K562 (cell line): ENCODE results near the gene ZFP57. TPM values are rescaled to one million over a fixed set of nuclear protein-coding genes. Genes with fewer than 3 reads are reported as not detected.

Experiments
- ARID1B ChIP-seq: fragments of 450-650 bp; IDR thresholded peaks from 2 replicates; pipeline ENCODE4 v1.6.1; 2016; ENCODE audit warnings: antibody characterized with exemption, mild to moderate bottlenecking, inconsistent platforms
- EHMT2 ChIP-seq: fragments of 450-650 bp; IDR thresholded peaks from 2 replicates; pipeline ENCODE4 v1.6.1; 2018; ENCODE audit warnings: antibody characterized with exemption
- FIP1L1 ChIP-seq: fragments of 200-400 bp; formaldehyde crosslinking; IDR thresholded peaks from 2 replicates; pipeline ENCODE4 v1.6.1; 2018; ENCODE audit warnings: mild to moderate bottlenecking, low read depth, low read length; ENCODE audit not compliant: poor library complexity, severe bottlenecking
- RBFOX2 ChIP-seq: fragments of 200-400 bp; formaldehyde crosslinking; IDR thresholded peaks from 2 replicates; pipeline ENCODE4 v1.6.1; 2017; ENCODE audit warnings: low read depth, mild to moderate bottlenecking, low read length, moderate library complexity
- SRF ChIP-seq, 2 experiments: fragments of 250-450, 450-650 bp in 1 of 2; sonication (Bioruptor Pico) in 1 of 2; sonication (generic) in 1 of 2; formaldehyde crosslinking; IDR thresholded peaks; 2 replicates each; pipeline versions ENCODE4 v1.5.0 to v1.5.1; 2020 to 2022; ENCODE audit warnings: mild to moderate bottlenecking in 1 of 2, missing genetic modification reagents in 1 of 2
- ZNF165 ChIP-seq: fragments of 250-450 bp; sonication (Bioruptor Pico); IDR thresholded peaks from 2 replicates; pipeline ENCODE4 v1.4.0; 2020; ENCODE audit warnings: borderline replicate concordance
- polyA plus RNA-seq, 8 experiments: library from polyadenylated mRNA; depleted of rRNA in 4 of 8; stranded (reverse) in 5 of 8; unstranded in 3 of 8; fragments of >200 nt; fragmentation: Nextera tagmentation in 2 of 8; fragmentation: Illumina TruSeq in 1 of 8; extraction: Ambion mirVana in 2 of 8; extraction: Trizol in 1 of 8; gene quantifications; 2 replicates each; pipeline versions ENCODE4 v1.2.1 to v1.2.3, GENCODE V29; 2011 to 2014; ENCODE audit warnings: inconsistent platforms in 1 of 8, missing spikeins in 1 of 8
- total RNA-seq, 7 experiments: library from RNA; depleted of rRNA in 6 of 7; stranded (reverse); fragments of >200 nt in 6 of 7; fragmentation: Illumina TruSeq in 2 of 7; extraction: Trizol in 2 of 7; gene quantifications; 2 replicates each; pipeline versions ENCODE4 v1.2.1 to v1.2.3, GENCODE V29; 2011 to 2021; ENCODE audit warnings: low replicate concordance in 1 of 7
- TF ChIP-seq, protein P1 (sequence below), 2 experiments: IDR thresholded peaks; 2 replicates each; pipeline ENCODE4 v1.6.1; 2012; ENCODE audit warnings: improper control_type of control experiment in 2 of 2, low read depth in 2 of 2, low read length in 2 of 2, borderline replicate concordance in 1 of 2
- TF ChIP-seq, protein P2 (sequence below), 3 experiments: fragments of 200-800 bp in 1 of 3; fragments of 250-450 bp in 1 of 3; fragments of 450-650 bp in 1 of 3; sonication (Bioruptor Pico) in 1 of 3; sonication (Bioruptor generic) in 1 of 3; formaldehyde crosslinking in 1 of 3; IDR thresholded peaks; 2 replicates each; pipeline versions ENCODE4 v1.6.1 to v1.8.0; 2016 to 2022; ENCODE audit warnings: mild to moderate bottlenecking in 2 of 3, missing genetic modification characterization in 2 of 3, missing compliant biosample characterization in 1 of 3, moderate library complexity in 1 of 3
- TF ChIP-seq, protein P3 (sequence below), 2 experiments: fragments of 450-650 bp; IDR thresholded peaks; 2 replicates each; pipeline ENCODE4 v1.6.1; 2016
- TF ChIP-seq, protein P4 (sequence below): fragments of 450-650 bp; IDR thresholded peaks from 2 replicates; pipeline ENCODE4 v1.6.1; 2016; ENCODE audit warnings: borderline replicate concordance
- TF ChIP-seq, protein P5 (sequence below): fragments of 450-650 bp; IDR thresholded peaks from 2 replicates; pipeline ENCODE4 v1.6.1; 2018; ENCODE audit not compliant: partially characterized antibody

ZFP57 gene
- total and polyA plus RNA-seq, 9 of the 15 experiments (the other 6 are each of a cell fraction or from before 2014, with no cell fraction given) = 0.04 to 0.28 (median 0.13) TPM

DNA sequence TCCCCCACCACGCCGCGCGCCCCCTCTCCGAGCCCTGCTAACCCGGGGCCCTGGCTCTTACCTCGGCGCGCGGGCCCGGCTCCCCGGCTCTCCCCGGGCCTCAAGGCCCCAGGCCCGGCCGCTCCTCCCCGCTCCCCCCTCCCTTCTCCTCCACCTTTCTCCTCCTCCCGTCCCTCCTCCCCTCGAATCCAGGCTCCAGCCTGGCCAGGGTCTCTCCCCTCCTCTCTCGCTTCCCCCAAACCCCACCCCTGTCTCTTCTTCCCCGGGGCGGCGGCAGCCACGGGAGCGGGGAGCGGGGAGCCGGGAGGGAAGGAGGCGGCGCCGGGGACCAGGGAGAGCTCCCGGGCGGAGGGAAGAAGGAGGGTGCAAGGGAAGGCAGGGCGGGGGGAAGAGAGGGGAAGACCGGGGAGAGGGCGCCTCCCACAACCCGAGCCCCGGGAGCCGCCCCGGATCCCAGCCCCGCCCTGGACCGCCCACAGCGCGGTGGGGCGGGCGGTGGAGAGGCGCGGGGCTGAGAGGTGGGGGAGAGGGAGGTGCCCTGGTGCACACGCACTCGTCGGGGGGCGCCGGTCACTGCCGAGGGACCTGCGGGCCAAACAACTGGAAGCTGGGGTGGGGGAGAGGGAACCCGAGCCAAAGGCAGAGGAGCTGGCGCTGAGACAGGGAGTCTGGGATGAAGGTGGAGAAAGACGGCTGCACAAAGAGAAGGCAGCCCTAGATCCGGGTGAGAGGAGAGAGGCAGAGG is 48.0 kb downstream of the ZFP57 start, which contains the start of gene GABBR1 (continued):
- TF ChIP-seq, protein P1, sequence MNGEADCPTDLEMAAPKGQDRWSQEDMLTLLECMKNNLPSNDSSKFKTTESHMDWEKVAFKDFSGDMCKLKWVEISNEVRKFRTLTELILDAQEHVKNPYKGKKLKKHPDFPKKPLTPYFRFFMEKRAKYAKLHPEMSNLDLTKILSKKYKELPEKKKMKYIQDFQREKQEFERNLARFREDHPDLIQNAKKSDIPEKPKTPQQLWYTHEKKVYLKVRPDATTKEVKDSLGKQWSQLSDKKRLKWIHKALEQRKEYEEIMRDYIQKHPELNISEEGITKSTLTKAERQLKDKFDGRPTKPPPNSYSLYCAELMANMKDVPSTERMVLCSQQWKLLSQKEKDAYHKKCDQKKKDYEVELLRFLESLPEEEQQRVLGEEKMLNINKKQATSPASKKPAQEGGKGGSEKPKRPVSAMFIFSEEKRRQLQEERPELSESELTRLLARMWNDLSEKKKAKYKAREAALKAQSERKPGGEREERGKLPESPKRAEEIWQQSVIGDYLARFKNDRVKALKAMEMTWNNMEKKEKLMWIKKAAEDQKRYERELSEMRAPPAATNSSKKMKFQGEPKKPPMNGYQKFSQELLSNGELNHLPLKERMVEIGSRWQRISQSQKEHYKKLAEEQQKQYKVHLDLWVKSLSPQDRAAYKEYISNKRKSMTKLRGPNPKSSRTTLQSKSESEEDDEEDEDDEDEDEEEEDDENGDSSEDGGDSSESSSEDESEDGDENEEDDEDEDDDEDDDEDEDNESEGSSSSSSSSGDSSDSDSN (IDR thresholded peaks at IDR 0.05; ENCODE audit: borderline replicate concordance in 1 of 2, low read depth in 2 of 2, low read length in 2 of 2) = peak; percentile 70 to 91
- TF ChIP-seq EHMT2 (peak; percentile 50; the same call in 1 of the 2 replicates), FIP1L1 (no peak), RBFOX2 (peak; percentile 62), ARID1B (0 out of 2 replicates have a peak, but pooled peaks have one; percentile 16), ZNF165 (CRISPR knock-in tag) (no peak), SRF (CRISPR knock-in tag; IDR thresholded peaks at IDR 0.05) (peak in 1 of 2 experiments; percentile 36; a peak in 1 of 4 replicates)
- TF ChIP-seq, protein P2, sequence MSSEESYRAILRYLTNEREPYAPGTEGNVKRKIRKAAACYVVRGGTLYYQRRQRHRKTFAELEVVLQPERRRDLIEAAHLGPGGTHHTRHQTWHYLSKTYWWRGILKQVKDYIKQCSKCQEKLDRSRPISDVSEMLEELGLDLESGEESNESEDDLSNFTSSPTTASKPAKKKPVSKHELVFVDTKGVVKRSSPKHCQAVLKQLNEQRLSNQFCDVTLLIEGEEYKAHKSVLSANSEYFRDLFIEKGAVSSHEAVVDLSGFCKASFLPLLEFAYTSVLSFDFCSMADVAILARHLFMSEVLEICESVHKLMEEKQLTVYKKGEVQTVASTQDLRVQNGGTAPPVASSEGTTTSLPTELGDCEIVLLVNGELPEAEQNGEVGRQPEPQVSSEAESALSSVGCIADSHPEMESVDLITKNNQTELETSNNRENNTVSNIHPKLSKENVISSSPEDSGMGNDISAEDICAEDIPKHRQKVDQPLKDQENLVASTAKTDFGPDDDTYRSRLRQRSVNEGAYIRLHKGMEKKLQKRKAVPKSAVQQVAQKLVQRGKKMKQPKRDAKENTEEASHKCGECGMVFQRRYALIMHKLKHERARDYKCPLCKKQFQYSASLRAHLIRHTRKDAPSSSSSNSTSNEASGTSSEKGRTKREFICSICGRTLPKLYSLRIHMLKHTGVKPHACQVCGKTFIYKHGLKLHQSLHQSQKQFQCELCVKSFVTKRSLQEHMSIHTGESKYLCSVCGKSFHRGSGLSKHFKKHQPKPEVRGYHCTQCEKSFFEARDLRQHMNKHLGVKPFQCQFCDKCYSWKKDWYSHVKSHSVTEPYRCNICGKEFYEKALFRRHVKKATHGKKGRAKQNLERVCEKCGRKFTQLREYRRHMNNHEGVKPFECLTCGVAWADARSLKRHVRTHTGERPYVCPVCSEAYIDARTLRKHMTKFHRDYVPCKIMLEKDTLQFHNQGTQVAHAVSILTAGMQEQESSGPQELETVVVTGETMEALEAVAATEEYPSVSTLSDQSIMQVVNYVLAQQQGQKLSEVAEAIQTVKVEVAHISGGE (CRISPR knock-in tag; IDR thresholded peaks at IDR 0.05) = peak in 1 of 3 experiments; percentile 43; a peak in 1 of 6 replicates
- TF ChIP-seq, protein P3, sequence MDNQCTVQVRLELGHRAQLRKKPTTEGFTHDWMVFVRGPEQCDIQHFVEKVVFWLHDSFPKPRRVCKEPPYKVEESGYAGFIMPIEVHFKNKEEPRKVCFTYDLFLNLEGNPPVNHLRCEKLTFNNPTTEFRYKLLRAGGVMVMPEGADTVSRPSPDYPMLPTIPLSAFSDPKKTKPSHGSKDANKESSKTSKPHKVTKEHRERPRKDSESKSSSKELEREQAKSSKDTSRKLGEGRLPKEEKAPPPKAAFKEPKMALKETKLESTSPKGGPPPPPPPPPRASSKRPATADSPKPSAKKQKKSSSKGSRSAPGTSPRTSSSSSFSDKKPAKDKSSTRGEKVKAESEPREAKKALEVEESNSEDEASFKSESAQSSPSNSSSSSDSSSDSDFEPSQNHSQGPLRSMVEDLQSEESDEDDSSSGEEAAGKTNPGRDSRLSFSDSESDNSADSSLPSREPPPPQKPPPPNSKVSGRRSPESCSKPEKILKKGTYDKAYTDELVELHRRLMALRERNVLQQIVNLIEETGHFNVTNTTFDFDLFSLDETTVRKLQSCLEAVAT (IDR thresholded peaks at IDR 0.05) = peak in 1 of 2 experiments; percentile 38; a peak in 1 of 4 replicates
- TF ChIP-seq, protein P4, sequence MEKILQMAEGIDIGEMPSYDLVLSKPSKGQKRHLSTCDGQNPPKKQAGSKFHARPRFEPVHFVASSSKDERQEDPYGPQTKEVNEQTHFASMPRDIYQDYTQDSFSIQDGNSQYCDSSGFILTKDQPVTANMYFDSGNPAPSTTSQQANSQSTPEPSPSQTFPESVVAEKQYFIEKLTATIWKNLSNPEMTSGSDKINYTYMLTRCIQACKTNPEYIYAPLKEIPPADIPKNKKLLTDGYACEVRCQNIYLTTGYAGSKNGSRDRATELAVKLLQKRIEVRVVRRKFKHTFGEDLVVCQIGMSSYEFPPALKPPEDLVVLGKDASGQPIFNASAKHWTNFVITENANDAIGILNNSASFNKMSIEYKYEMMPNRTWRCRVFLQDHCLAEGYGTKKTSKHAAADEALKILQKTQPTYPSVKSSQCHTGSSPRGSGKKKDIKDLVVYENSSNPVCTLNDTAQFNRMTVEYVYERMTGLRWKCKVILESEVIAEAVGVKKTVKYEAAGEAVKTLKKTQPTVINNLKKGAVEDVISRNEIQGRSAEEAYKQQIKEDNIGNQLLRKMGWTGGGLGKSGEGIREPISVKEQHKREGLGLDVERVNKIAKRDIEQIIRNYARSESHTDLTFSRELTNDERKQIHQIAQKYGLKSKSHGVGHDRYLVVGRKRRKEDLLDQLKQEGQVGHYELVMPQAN = peak; percentile 43; the same call in 1 of the 2 replicates
- TF ChIP-seq, protein P5, sequence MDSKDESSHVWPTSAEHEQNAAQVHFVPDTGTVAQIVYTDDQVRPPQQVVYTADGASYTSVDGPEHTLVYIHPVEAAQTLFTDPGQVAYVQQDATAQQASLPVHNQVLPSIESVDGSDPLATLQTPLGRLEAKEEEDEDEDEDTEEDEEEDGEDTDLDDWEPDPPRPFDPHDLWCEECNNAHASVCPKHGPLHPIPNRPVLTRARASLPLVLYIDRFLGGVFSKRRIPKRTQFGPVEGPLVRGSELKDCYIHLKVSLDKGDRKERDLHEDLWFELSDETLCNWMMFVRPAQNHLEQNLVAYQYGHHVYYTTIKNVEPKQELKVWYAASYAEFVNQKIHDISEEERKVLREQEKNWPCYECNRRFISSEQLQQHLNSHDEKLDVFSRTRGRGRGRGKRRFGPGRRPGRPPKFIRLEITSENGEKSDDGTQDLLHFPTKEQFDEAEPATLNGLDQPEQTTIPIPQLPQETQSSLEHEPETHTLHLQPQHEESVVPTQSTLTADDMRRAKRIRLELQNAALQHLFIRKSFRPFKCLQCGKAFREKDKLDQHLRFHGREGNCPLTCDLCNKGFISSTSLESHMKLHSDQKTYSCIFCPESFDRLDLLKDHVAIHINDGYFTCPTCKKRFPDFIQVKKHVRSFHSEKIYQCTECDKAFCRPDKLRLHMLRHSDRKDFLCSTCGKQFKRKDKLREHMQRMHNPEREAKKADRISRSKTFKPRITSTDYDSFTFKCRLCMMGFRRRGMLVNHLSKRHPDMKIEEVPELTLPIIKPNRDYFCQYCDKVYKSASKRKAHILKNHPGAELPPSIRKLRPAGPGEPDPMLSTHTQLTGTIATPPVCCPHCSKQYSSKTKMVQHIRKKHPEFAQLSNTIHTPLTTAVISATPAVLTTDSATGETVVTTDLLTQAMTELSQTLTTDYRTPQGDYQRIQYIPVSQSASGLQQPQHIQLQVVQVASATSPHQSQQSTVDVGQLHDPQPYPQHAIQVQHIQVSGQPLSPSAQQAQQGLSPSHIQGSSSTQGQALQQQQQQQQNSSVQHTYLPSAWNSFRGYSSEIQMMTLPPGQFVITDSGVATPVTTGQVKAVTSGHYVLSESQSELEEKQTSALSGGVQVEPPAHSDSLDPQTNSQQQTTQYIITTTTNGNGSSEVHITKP = peak; percentile 24
